Activated naive CD8-positive, alpha-beta T cell (primary cell): ENCODE data around the gene SBF1.
A peak's percentile ranks its signal among the peaks of the same experiment; 100 is the strongest.

ENCODE experiments used
- H3K27ac Mint-ChIP-seq: one replicate; pipeline ENCODE4 v1.8.0; 2021; ENCODE audit warnings: mixed read lengths
- H3K27me3 Mint-ChIP-seq: one replicate; pipeline ENCODE4 v1.8.0; 2021; ENCODE audit warnings: mixed read lengths
- H3K36me3 Mint-ChIP-seq: one replicate; pipeline ENCODE4 v1.8.0; 2021; ENCODE audit warnings: mixed read lengths
- H3K4me1 Mint-ChIP-seq: one replicate; pipeline ENCODE4 v1.8.0; 2021; ENCODE audit warnings: low read depth, mixed read lengths
- H3K4me3 Mint-ChIP-seq: one replicate; pipeline ENCODE4 v1.8.0; 2021; ENCODE audit warnings: mild to moderate bottlenecking, mixed read lengths
- H3K9me3 Mint-ChIP-seq: one replicate; pipeline ENCODE4 v1.8.0; 2021; ENCODE audit warnings: low read depth, mixed read lengths

The SBF1 gene

DNA sequence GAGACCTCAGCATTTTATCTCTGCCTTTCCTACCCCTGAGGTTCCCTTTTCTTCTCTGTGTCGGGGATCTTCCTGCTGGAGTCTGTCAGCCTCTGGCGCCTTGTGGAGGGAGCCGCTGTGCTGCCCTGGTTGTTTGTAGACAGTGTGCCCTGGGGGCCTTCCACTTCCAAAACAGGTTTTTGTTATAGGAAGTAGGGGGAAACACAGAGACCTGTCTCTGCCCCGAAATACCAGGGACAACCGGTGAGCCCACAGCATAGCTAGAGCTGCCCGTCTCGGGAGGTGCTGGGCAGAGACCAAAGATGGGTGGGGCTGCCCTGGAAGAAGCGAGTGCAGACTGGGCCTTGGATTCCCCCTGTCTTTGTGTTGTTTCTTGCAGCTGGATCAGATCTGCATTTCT is 41.2 kb upstream of the SBF1 start:
- Mint-ChIP-seq H3K27ac (no peak overlapping the region), H3K4me3 (no peak overlapping the region), H3K9me3 (no peaks in the 10 kb centered on the region), H3K36me3 (no peaks in the 10 kb centered on the region), H3K27me3 (no peaks in the 10 kb centered on the region), H3K4me1 (peaks cover 8% of the 10 kb centered on the region)

GRCh38 chr22:50513175-50513574 is 38.3 kb upstream of the SBF1 start:
- peaks cover 20% of the 10 kb centered on the region for H3K4me1 Mint-ChIP-seq
- H3K4me3 Mint-ChIP-seq, result no peak overlapping the region
- no peaks in the 10 kb centered on the region for H3K36me3 Mint-ChIP-seq
- no peaks in the 10 kb centered on the region for H3K27me3 Mint-ChIP-seq
- no peaks in the 10 kb centered on the region for H3K9me3 Mint-ChIP-seq
- no peak overlapping the region for H3K27ac Mint-ChIP-seq

DNA sequence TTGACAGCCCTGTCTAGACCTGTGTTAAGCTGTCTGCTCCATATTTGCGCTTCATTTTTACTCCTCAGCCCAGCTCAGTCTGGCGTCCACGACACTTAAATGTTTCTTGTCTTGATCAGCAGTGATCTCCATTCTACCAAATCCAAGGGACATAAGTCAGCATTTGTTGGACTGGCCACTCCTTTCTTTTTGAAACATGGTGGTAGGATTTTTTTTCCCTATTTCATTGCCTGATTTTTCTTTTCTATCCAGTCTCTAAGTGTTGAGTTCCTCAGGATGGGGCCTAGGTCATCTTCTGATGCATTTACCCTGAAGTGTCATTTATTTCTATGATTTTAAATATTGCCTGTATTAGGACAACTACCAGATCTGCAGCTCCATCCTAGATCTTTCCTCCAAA is 34.1 kb upstream of the SBF1 start:
- no peaks in the 10 kb centered on the region for H3K9me3 Mint-ChIP-seq
- H3K27me3 Mint-ChIP-seq, result no peaks in the 10 kb centered on the region
- peak overlapping the region; percentile 96 for H3K27ac Mint-ChIP-seq
- H3K4me3 Mint-ChIP-seq, result peak overlapping the region; percentile 93
- peaks cover 14% of the 10 kb centered on the region for H3K4me1 Mint-ChIP-seq
- H3K36me3 Mint-ChIP-seq, result no peaks in the 10 kb centered on the region

DNA sequence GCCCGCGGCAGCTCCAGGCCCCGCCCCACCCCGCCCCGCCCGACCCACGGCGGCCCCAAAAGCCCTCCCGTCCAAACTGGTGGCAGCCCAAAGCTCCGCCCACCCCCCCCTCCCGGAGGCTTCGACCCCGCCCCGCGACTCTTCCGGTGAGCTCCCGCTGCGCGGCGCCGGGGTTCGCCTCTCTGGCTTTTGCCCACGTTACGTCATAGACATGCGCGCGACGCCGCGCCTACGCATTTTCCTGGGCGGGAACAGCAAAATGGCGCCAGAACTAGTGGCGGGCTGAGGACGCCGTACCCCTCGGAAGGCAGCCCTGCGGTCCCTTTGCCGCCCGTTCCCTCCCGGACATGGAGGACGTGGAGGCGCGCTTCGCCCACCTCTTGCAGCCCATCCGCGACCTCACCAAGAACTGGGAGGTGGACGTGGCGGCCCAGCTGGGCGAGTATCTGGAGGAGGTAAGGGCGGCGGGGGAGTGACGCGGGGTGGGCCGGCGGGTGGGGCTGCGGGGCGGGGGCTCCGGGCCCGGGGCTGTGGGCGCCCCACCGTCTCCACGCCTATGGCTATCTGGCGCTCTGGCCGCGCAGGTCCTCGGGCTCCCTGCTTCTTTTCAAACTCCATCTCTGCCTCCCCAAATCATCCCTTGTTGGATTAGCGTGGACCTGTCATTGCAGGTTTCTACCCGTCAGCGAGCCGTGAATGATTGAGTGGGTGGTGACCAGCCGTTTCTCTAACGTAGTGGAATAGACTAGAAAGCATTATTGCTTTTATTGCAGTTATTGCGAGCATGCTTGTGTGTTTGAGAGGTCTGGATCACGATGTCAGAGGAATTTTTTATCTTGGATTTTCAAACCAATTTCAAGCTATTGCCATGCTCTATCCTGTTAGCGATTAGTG is 33.4 kb upstream of the SBF1 start, which contains the start of gene NCAPH2:
Gene NCAPH2, plus strand, starts transcription at position 234 of the 894 bp plus-strand sequence. Its CDS starts 114 bp downstream, at position 348.
- Mint-ChIP-seq H3K4me1 (peaks cover 12% of the 10 kb centered on the region), H3K27ac (peak within 1 kb of the TSS; percentile 96), H3K36me3 (no peaks in the 10 kb centered on the region)

DNA sequence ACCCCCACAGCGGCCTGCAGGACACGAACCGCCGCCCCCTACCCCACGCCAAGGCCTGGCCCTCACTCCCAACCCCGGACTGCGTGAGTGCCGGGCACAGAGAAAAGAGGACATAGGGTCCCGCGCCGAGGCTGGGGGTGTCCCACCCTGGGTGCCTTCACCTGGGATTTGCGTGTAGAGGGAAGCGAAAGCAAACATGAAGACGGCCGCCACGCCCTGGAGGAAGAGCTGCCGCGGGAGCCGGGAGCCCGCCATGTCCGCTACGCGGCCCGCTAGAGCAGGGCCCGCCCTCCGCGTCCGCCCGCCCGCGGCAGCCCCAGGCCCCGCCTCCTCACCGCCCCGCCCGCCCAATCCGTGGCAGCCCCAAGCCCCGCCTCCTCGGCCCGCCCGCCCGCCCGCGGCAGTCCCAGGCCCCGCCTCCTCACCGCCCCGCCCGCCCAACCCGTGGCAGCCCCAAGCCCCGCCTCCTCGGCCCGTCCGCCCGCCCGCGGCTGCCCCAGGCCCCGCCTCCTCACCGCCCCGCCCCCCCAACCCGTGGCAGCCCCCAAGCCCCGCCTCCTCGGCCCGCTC is 32.7 kb upstream of the SBF1 start, which contains the start of gene LMF2:
Gene LMF2, minus strand, starts transcription at position 282 of the 570 bp plus-strand sequence. Its CDS starts 27 bp downstream, at position 255.
- peaks cover 12% of the 10 kb centered on the region for H3K4me1 Mint-ChIP-seq
- no peaks in the 10 kb centered on the region for H3K36me3 Mint-ChIP-seq
- peak within 1 kb of the TSS; percentile 93 for H3K4me3 Mint-ChIP-seq
- peak within 1 kb of the TSS; percentile 96 for H3K27ac Mint-ChIP-seq
- H3K27me3 Mint-ChIP-seq, result no peaks in the 10 kb centered on the region
- H3K9me3 Mint-ChIP-seq, result no peaks in the 10 kb centered on the region

More for the DNA sequence above, 33.4 kb upstream of the SBF1 start, which contains the start of gene NCAPH2:
- H3K9me3 Mint-ChIP-seq, result no peaks in the 10 kb centered on the region
- peak within 1 kb of the TSS; percentile 93 for H3K4me3 Mint-ChIP-seq
- H3K27me3 Mint-ChIP-seq, result no peaks in the 10 kb centered on the region

DNA sequence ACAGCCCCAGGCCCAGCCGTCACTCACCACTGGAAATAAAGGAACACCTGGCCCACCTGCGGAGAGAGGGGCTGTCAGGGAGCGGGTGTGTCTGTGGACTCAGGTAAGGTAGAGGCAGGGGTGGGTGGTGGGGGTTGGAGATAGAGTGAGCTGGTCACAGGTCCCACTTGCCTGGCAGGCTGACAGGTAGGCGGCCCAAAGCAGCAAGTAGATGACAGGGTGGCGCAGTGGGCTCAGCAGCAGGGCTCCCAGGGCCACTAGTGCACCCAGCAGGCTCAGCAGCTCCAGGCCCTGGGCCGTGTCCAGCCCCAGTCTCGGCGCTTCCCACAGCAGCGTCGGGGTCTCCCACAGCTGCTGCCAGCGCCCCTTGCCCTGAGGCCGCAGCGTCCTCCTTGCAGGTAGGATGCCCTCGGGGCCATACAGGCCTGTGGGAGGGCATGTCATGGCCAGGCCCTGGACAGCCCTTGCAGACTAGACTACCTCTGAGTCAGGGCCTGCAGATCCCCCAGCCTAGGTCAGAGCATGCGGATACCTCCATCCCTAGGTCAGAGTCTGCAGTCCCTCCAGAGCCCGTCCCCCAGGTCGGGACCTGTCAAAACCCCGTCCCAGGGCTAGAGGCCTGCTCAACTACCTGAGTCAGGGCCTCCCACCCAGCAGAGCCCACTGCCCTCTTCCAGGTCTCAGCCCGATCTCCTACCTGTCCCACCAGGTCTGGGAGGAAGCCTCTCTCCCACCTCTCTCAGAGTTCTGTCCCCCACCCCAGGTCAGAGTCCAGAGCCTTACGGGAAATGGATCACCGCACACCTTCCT is 32.0 kb upstream of the SBF1 start:
- Mint-ChIP-seq H3K27me3 (no peaks in the 10 kb centered on the region), H3K36me3 (no peaks in the 10 kb centered on the region), H3K4me1 (peaks cover 12% of the 10 kb centered on the region), H3K4me3 (peak overlapping the region; percentile 93), H3K9me3 (no peaks in the 10 kb centered on the region), H3K27ac (peak overlapping the region; percentile 92)

- peak overlapping the region; percentile 93 for H3K4me3 Mint-ChIP-seq
- H3K4me1 Mint-ChIP-seq, result peaks cover 12% of the 10 kb centered on the region
- H3K27me3 Mint-ChIP-seq, result no peaks in the 10 kb centered on the region
- no peaks in the 10 kb centered on the region for H3K36me3 Mint-ChIP-seq
- H3K9me3 Mint-ChIP-seq, result no peaks in the 10 kb centered on the region
- no peak overlapping the region for H3K27ac Mint-ChIP-seq
Observed at GRCh38 chr22:50505776-50506610, 31.2 kb upstream of the SBF1 start.

DNA sequence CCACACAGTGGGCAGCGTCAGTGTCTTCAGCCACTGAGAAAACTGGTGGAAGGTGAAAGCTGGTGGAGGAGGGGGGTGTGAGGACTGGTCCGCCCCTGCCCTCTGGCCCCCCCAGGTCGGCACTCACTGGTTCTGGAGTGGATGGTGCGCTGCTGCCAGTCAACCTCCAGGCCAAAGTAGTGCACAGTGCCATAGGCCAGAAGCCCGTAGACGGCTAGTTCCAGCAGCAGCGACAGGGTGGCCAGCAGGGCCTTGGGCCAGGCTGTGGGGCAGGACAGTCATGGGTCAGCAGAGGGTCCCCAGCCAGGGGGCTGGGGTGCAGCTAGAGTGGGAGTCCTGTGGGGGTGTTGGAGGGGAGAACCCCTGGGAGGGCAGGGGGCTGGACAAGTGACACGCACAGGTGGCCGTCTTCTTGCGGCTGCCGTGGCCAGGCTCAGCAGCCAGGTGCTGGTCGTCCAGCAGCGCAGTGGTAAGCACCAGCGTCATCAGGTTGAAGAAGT is 30.5 kb upstream of the SBF1 start:
- no peak overlapping the region for H3K27ac Mint-ChIP-seq
- no peaks in the 10 kb centered on the region for H3K36me3 Mint-ChIP-seq
- H3K4me3 Mint-ChIP-seq, result no peak overlapping the region
- H3K27me3 Mint-ChIP-seq, result no peaks in the 10 kb centered on the region
- peaks cover 12% of the 10 kb centered on the region for H3K4me1 Mint-ChIP-seq
- H3K9me3 Mint-ChIP-seq, result no peaks in the 10 kb centered on the region

- Mint-ChIP-seq H3K4me3 (no peak overlapping the region), H3K9me3 (no peaks in the 10 kb centered on the region), H3K36me3 (no peaks in the 10 kb centered on the region), H3K4me1 (peaks cover 11% of the 10 kb centered on the region), H3K27me3 (no peaks in the 10 kb centered on the region), H3K27ac (no peak overlapping the region)
Observed at GRCh38 chr22:50504369-50505211, 29.8 kb upstream of the SBF1 start.

GRCh38 chr22:50503475-50504145 is 28.8 kb upstream of the SBF1 start:
- H3K27ac Mint-ChIP-seq, result no peak overlapping the region

DNA sequence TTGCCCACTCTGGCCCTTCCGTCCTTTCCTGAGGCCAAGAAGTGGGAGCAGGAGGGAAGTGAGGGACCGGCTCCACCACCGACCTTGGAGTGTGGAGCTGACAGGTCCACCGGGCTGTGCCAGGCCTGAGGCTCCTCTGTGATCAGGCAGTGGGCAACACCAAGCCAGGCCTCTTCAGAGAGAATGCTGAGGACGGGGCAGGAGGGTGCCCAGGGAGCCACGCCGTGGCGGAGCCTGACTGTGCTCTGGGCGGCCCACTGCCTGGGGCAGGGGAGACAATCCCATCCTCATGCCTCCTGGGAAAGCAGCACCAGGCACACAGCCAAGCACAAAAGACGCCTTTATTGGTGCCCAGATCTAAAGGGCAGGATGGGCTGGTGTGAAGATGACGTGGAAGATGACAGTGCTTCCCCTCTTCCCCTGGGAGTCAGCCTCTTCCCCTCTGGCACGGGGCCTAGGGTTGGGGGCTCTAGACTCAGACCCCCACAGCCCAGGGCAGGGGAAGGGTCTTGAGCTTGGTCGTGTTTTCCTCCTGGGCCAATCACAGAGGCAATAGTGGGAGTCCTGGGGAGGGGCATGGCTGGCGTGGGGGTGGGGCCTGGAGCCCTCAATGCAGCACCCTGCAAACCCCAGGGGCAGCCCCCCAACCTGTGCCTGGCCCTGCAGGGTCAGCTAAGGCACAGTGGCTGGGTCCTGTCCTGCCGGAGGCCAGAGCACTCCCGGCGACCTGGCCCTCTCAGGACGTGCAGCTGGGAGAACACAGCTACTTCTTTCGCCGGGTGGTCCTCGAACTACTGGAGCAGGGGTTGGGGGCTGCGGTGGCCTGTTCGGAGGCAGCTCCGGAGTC is 28.0 kb upstream of the SBF1 start:
- H3K4me3 Mint-ChIP-seq, result no peak overlapping the region
- no peaks in the 10 kb centered on the region for H3K9me3 Mint-ChIP-seq
- no peaks in the 10 kb centered on the region for H3K27me3 Mint-ChIP-seq
- no peak overlapping the region for H3K27ac Mint-ChIP-seq
- no peaks in the 10 kb centered on the region for H3K36me3 Mint-ChIP-seq
- peaks cover 6% of the 10 kb centered on the region for H3K4me1 Mint-ChIP-seq

More at GRCh38 chr22:50503475-50504145, 28.8 kb upstream of the SBF1 start:
- Mint-ChIP-seq H3K36me3 (no peaks in the 10 kb centered on the region), H3K4me1 (peaks cover 3% of the 10 kb centered on the region), H3K27me3 (no peaks in the 10 kb centered on the region), H3K4me3 (no peak overlapping the region), H3K9me3 (no peaks in the 10 kb centered on the region)

DNA sequence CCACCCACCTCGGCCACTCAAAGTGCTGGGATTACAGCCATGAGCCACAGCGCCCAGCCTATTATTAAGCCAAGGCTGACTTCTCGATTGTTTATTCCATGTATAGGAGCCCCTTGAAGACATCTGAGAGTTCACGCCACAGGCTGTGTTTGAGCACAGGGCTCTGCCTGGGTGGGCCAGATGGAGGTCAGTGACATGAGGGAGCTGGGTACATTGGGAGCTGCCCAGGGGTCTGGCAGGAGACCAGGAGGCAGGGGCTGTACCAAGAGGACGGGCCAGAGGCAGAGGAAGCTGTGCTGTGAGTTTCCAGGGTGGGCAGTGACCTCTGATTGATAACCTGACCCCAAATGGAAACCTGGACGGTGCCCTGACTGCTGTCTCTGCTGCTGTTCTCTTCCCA is 27.3 kb upstream of the SBF1 start:
- no peaks in the 10 kb centered on the region for H3K9me3 Mint-ChIP-seq

More for the DNA sequence above, 27.3 kb upstream of the SBF1 start:
- no peaks in the 10 kb centered on the region for H3K27me3 Mint-ChIP-seq
- no peaks in the 10 kb centered on the region for H3K36me3 Mint-ChIP-seq
- H3K4me1 Mint-ChIP-seq, result peaks cover 6% of the 10 kb centered on the region
- no peak overlapping the region for H3K4me3 Mint-ChIP-seq
- H3K27ac Mint-ChIP-seq, result peak overlapping the region; percentile 34
